GM15510 (cell line): ENCODE data around the gene ITGB2.

ENCODE experiments used
- POLR2A ChIP-seq: IDR thresholded peaks from 3 replicates; pipeline ENCODE4 v1.6.1; 2011; ENCODE audit warnings: borderline replicate concordance; ENCODE audit not compliant: insufficient read length; ENCODE audit errors: extremely low read depth

Gene ITGB2

DNA sequence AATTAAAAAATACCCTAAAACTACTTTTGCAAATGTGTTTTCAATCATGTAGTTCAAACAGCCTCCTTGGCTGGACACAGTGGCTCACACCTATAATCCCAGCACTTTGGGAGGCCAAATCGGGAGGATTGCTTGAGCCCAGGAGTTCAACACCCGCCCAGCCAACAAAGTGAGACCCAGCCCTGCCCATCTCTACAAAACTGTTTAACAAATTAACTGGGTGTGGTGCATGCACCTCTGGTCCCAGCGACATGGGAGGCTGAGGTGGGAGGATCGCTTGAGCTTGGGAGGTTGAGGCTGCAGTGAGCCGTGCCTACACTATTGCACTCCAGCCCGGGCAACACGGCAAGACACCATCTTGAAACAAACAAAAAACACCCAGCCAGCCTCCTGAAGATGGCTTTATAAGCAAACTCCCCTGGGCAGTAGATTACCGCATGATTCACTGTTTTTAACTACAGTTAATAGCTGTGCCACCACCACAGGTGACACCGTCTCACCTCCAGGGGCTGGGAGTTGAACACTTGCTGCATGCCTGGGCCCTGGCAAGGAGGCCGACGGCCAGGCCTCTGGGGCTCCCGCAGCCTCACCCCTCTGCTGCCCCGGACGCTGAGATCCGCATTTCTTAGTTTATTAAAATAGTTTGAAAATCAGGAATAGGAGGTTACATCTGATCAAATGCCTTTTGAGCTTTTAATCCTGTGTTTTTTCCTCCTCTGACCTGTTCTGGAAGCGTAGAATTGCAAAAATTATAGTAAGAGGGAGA is 63.4 kb downstream of the ITGB2 start:
- TF ChIP-seq POLR2A: no peak

DNA sequence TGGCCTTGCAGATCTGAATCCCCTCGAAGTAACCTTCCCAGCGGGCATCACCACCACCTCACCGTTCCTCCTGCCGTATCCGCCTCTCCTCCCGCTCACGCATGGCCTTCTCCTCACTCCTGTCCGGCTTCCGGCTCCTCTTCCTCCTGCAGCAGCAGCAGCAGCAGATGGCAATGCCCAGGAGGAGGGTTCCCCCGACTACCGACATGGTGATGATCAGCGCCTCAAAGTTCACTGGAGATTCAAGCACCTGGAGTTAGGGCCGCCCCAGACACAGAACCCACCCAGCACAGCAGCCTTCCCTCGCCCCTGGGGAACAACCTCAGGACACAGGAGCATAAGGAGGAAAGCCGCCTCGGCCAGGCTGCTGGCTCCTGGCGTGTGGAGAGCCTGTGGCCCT is 64.6 kb downstream of the ITGB2 start:
- no peak for TF ChIP-seq POLR2A

GRCh38 chr21:44855572-44855971 is 65.1 kb downstream of the ITGB2 start:
- no peak for TF ChIP-seq POLR2A

- TF ChIP-seq POLR2A: no peak
Measured at GRCh38 chr21:44854664-44855446, 65.8 kb downstream of the ITGB2 start.

GRCh38 chr21:44854391-44854663 is 66.4 kb downstream of the ITGB2 start:
- TF ChIP-seq POLR2A: no peak

DNA sequence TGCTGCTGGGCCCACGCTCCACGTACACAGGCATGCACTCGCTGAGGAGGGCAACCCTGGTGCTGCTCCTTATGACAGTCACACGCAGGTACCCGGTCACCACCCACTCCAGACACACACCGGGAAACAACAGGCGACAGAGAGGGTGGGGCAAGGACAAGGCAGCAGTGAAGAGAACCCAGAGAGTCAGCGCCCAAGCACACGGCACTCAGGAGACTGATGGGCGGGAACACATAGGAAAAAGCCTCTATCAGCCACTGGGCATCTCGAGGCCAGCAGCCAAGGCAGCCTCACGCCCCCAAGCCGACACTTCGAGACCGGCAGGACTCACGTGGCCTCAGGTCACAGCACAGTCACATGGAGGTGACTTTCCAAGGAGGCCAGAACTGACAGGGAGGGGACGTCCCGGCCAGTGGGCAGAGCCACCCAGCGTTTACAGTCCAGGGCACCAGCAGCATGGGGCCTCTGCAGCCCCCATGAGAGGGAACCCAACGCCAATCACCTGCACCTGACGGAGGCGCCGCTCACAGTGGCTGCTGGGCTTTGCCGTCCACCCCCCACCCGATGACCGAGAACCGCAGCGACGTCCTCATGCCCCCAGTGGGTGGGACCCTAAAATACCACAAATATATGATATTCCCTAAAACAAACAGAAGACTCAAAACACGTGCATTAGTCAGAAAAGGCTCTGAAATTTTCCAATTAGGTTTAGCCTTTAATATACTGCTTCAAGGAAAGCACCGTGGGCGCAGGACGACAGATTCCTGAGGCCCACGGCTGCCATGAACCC is 66.9 kb downstream of the ITGB2 start:
- TF ChIP-seq POLR2A: no peak

DNA sequence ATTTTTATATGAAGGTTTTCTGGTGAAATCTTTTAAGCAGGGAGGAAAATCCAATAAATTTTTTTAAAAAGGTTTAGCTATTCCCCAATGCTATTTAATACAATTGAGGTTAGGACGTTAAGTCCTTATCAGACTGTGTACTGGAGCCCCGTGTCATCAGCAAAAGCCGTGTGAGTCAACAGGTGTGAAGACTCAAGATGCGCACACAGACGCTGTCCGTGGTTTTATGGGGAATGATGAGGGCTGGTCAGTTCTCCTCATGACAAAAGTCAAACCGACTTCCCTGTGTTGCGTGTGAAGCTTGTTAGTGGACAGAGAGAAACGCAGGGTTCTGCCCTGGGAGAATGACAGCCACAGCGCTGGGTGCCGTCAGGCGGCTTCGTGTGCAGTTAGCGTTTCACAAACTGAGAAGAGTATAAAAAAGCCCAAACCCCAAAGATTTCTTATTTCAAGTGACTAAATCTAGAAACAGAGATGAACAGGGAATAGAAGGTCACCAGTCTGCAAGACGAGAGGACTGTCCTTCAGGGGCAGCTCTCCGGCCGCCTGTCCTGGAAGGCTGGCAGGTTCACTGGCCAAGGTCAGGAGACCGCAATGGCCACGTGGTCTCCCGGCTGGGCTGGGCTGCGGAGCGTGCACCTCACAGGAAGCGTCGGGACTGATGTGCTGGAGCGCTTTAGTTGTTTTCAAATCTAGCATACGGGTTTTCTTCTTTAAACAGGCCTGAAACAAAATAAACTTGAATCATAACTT is 69.6 kb downstream of the ITGB2 start:
- no peak for TF ChIP-seq POLR2A

- no peak for TF ChIP-seq POLR2A
Measured at GRCh38 chr21:44850208-44850800, 70.4 kb downstream of the ITGB2 start.

GRCh38 chr21:44849616-44850130 is 71.0 kb downstream of the ITGB2 start:
- no peak for TF ChIP-seq POLR2A

- no peak for TF ChIP-seq POLR2A
Measured at GRCh38 chr21:44848821-44849521, 71.7 kb downstream of the ITGB2 start.

GRCh38 chr21:44847261-44848056 is 73.2 kb downstream of the ITGB2 start:
- TF ChIP-seq POLR2A: no peak

- no peak for TF ChIP-seq POLR2A
Measured at GRCh38 chr21:44846485-44847260, 74.0 kb downstream of the ITGB2 start.
